ENCODE results near the gene INHBE.

Gene INHBE

DNA sequence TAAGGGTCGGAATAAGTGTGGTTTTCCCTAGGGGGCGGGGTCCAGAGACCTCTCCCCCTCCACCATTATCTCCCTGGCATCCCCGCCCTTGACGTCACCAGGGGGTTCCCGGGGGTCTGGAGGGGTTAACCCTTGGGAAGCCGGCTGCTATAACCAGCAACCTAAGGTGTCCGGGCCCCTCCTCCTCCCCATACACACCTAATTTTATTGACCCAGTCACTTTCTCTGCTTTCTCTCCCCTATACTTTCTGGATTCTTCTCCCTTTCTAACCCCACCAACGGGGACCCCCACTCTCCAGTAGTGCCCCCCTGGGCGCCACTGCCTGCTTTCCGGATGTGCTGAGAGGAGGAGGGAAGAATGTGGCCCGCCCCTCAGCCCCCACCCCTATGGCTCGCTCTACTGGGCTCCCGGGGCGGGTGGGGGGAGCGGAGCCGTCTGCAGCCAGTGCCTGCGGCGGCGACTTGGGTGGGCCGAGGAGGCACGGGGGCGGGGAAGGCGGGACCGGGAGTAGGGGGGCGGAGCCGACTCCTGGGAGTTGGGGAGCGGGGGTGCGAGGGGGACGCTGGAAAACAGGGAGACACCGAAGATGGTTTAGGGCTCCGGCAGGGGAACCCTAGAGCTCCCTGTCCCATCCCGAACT is 6.3 kb downstream of the INHBE start:
- DNase-seq (ENCODE audit: low read depth), result peak; percentile 29

GRCh38 chr12:57461917-57462250 is 6.8 kb downstream of the INHBE start:
- no peak for DNase-seq (ENCODE audit: low read depth)

GRCh38 chr12:57462251-57462911 is 7.3 kb downstream of the INHBE start:
- peak; percentile 73 for DNase-seq (ENCODE audit: low read depth)

- no peak for DNase-seq (ENCODE audit: low read depth)
Observed at GRCh38 chr12:57462912-57463253, 7.8 kb downstream of the INHBE start.

DNA sequence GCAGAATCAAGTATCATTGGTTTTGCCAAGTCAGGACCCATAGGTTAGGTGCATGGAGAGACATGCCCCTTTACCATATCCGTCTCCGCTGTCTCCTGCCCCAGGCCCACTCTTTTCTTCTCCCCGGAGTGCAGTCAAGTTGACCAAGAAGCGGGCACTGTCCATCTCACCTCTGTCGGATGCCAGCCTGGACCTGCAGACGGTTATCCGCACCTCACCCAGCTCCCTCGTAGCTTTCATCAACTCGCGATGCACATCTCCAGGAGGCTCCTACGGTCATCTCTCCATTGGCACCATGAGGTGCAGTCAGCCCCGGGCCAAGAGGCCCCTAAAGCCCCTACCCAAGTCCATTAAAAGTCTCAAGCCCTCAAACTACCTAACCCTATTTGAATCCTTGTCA is 9.5 kb downstream of the INHBE start:
- no peak for DNase-seq (ENCODE audit: low read depth)

DNA sequence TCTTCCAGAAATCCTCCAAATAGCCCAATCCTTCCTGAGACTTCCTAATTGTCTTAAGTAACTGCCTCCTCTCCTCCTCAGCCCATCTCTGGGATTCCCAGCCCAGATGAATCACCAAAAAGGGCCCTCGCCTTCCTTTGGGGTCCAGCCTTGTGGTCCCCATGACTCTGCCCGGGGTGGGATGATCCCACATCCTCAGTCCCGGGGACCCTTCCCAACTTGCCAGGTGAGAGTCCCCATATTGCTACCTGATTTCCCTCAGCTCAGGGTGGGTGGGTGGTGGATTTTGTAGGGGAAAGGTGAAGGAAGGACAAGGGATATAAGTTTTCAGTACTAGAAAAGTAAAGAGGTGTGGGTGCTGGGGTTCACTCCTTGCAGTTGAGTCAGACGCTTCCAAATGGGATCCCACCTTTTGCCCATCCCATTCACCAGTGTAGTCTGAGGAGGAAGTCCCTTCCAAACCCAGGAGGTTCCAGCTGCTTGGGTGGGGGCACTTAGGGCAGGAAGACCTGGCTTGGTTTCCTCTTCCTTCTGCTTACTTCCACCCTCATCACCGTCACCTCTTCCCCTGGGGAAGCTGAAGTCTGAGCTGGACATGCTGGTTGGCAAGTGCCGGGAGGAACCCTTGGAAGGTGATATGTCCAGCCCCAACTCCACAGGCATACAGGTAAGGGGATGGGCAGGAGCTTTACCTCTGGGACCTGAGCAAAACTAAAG is 10.1 kb downstream of the INHBE start:
- DNase-seq (ENCODE audit: low read depth), result no peak

DNA sequence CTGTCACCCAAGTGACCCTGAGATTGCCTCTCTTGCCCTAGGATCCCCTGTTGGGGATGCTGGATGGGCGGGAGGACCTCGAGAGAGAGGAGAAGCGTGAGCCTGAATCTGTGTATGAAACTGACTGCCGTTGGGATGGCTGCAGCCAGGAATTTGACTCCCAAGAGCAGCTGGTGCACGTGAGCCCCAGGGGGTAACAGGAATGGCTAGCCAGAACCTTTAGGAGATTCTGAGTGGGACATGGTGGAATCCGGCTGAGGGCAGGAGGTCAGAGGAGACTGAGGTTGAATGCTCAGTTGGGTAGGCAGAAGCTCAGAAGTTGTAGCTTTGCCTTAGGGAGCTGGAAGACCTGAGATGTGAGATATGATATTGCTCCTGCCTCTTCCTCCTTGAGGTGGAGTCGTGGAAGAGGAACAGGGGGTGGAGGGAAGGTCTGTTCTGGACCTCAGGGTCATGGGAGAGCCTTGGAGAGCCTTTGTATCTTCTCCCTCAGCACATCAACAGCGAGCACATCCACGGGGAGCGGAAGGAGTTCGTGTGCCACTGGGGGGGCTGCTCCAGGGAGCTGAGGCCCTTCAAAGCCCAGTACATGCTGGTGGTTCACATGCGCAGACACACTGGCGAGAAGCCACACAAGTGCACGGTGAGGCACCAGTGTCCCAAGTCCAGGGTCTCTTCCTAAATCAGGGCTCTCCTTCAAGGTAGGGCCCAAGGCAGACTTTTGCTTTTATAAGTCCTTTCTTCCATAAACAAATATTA is 10.8 kb downstream of the INHBE start:
- DNase-seq (ENCODE audit: low read depth), result no peak

DNA sequence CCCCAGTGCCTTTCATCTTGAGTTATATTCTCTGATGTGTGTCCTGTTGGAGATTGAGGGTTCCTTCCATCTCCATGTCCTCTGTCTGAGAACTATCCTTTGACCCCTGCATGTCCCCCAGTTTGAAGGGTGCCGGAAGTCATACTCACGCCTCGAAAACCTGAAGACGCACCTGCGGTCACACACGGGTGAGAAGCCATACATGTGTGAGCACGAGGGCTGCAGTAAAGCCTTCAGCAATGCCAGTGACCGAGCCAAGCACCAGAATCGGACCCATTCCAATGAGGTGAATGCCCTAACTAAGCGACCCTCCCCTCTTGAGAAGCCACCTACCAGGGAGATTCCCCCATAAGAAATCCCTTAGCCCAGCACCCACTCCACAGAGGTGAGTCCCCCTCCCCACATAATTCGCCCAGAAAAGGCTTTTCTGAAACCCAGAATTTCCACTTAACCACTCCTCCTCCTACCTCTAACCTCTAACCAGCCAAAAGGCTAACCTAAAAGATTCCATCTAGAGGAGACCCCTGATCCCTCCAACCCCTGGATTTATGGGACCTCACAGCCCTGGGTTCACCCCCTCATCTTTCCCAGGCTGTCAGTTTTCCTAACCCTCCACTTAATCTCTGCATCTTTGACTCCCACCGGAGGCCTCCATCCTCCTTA is 12.2 kb downstream of the INHBE start:
- no peak for DNase-seq (ENCODE audit: low read depth)

DNA sequence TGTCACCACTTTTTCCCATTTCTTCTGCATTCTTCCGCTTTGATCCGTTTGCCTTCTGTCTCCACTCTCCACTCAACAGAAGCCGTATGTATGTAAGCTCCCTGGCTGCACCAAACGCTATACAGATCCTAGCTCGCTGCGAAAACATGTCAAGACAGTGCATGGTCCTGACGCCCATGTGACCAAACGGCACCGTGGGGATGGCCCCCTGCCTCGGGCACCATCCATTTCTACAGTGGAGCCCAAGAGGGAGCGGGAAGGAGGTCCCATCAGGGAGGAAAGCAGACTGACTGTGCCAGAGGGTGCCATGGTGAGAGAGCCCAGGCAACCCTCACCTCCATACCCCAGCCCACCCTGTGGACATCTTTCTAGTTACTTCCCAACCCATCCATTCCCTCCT is 12.8 kb downstream of the INHBE start:
- no peak for DNase-seq (ENCODE audit: low read depth)

DNA sequence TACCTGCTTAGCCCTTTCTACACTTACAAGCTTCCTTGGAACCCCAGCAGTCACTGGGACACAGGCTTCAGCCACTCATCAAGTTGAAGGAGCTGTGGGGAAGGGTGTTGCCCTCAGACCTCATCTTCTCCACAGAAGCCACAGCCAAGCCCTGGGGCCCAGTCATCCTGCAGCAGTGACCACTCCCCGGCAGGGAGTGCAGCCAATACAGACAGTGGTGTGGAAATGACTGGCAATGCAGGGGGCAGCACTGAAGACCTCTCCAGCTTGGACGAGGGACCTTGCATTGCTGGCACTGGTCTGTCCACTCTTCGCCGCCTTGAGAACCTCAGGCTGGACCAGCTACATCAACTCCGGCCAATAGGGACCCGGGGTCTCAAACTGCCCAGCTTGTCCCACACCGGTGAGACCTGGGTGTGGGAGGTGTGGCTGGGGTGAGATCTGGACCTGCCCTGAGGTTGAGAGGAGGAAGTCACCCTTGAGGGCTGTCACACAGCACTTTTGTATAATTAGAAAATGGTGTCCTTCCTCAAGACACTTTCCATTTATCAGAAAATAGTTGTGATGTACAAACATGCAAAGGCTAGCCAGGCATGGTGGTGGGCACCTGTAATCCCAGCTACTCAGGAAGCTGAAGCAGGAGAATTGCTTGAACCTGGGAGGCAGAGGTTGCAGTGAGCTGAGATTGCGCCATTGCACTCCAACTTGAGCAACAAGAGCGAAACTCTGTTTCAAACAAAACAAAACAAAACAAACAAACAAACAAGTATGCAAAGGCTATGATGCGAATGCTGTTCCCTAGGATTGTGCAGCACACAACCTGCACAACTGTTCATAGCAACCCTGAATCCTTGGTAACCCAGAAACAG is 14.4 kb downstream of the INHBE start:
- no peak for DNase-seq (ENCODE audit: low read depth)

DNA sequence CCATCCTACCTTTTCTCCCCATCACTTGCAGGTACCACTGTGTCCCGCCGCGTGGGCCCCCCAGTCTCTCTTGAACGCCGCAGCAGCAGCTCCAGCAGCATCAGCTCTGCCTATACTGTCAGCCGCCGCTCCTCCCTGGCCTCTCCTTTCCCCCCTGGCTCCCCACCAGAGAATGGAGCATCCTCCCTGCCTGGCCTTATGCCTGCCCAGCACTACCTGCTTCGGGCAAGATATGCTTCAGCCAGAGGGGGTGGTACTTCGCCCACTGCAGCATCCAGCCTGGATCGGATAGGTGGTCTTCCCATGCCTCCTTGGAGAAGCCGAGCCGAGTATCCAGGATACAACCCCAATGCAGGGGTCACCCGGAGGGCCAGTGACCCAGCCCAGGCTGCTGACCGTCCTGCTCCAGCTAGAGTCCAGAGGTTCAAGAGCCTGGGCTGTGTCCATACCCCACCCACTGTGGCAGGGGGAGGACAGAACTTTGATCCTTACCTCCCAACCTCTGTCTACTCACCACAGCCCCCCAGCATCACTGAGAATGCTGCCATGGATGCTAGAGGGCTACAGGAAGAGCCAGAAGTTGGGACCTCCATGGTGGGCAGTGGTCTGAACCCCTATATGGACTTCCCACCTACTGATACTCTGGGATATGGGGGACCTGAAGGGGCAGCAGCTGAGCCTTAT is 15.3 kb downstream of the INHBE start:
- no peak for DNase-seq (ENCODE audit: low read depth)

- no peak for DNase-seq (ENCODE audit: low read depth)
Observed at GRCh38 chr12:57470970-57471656, 16.0 kb downstream of the INHBE start.

DNA sequence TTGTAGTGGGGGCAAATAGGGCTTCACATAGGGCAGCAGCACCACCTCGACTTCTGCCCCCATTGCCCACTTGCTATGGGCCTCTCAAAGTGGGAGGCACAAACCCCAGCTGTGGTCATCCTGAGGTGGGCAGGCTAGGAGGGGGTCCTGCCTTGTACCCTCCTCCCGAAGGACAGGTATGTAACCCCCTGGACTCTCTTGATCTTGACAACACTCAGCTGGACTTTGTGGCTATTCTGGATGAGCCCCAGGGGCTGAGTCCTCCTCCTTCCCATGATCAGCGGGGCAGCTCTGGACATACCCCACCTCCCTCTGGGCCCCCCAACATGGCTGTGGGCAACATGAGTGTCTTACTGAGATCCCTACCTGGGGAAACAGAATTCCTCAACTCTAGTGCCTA is 16.6 kb downstream of the INHBE start:
- DNase-seq (ENCODE audit: low read depth), result no peak

GRCh38 chr12:57472391-57472790 is 17.3 kb downstream of the INHBE start:
- no peak for DNase-seq (ENCODE audit: low read depth)

- no peak for DNase-seq (ENCODE audit: low read depth)
Observed at GRCh38 chr12:57473392-57473791, 18.3 kb downstream of the INHBE start.

- DNase-seq (ENCODE audit: low read depth), result no peak
Observed at GRCh38 chr12:57473886-57474285, 18.8 kb downstream of the INHBE start.

DNA sequence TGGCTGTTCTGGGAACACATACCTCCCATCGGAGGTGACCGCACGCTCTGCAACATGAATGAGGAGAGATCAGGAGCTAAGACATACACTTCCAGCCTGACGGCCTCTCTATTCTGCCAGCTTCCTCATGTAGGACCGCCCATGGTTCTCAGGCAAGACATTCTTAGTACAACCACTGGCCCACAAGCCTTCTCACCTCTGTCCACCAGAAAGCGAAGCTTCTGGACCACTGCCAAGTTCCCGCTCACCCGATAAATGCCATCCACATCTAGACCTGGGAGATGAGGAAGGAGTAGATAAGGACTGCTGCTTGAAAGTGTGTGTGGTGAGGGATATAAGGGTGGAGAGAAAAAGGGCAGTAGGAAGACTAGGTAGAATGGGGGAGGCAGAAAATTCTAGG is 19.3 kb downstream of the INHBE start:
- no peak for DNase-seq (ENCODE audit: low read depth)

DNA sequence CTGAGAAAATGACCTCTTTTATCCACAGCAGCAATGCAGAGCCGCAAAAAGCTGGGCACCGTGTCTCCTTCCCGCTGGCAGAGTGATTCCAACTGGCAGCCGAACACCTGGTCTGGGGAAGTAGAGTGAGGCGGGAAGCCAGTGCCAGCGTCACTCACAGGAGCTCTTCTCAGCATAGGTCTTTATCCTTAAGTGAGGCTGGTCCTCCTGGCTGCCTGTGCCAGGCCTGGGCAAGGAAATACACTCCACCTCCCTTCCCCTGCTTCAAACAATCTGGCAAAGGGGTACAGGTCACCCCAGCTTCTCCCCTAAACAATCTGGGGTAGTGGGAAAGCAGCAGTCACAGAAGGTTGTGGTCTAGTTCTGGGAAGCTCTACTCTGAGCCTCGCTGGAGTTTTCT is 19.8 kb downstream of the INHBE start:
- DNase-seq (ENCODE audit: low read depth), result no peak

- no peak for DNase-seq (ENCODE audit: low read depth)
Observed at GRCh38 chr12:57475271-57476161, 20.4 kb downstream of the INHBE start.
